Karpas-422 (cell line): ENCODE measurements around the gene SCAMP5. TPM values are rescaled to one million over a fixed set of nuclear protein-coding genes. Genes with fewer than 3 reads are reported as not detected.

Experiments
- DNase-seq: peaks from one replicate; pipeline ENCODE4 v3.0.0-alpha.2; 2015
- H2AFZ ChIP-seq: fragments of 200-600 bp; sonication (generic); 2 replicates; pipeline ENCODE4 v1.6.1; 2014; ENCODE audit warnings: antibody characterized with exemption, low read length, mixed read lengths
- H3K27ac ChIP-seq: fragments of 200-600 bp; sonication (generic); 2 replicates; pipeline ENCODE4 v1.5.1; 2014; ENCODE audit warnings: mild to moderate bottlenecking, low read length, moderate library complexity
- H3K27me3 ChIP-seq: fragments of 200-600 bp; sonication (generic); 2 replicates; pipeline ENCODE4 v1.6.1; 2014; ENCODE audit warnings: low read length, mixed read lengths
- H3K36me3 ChIP-seq: fragments of 200-600 bp; sonication (generic); 2 replicates; pipeline ENCODE4 v1.6.1; 2014; ENCODE audit warnings: low read length, mixed read lengths; ENCODE audit not compliant: insufficient read depth
- H3K4me1 ChIP-seq: fragments of 200-600 bp; sonication (generic); 2 replicates; pipeline ENCODE4 v1.6.1; 2014; ENCODE audit warnings: mild to moderate bottlenecking, low read length, mixed read lengths
- H3K4me2 ChIP-seq: fragments of 200-600 bp; sonication (generic); 2 replicates; pipeline ENCODE4 v1.6.1; 2014; ENCODE audit warnings: low read length, low read depth, mild to moderate bottlenecking; ENCODE audit not compliant: poor library complexity, severe bottlenecking
- H3K4me3 ChIP-seq: fragments of 200-600 bp; sonication (generic); 2 replicates; pipeline ENCODE4 v1.5.1; 2014; ENCODE audit warnings: mild to moderate bottlenecking, antibody characterized with exemption, low read length, mixed read lengths
- H3K79me2 ChIP-seq: fragments of 200-600 bp; sonication (generic); 2 replicates; pipeline ENCODE4 v1.6.1; 2014; ENCODE audit warnings: mild to moderate bottlenecking, low read length, mixed read lengths
- H3K9ac ChIP-seq: fragments of 200-600 bp; sonication (generic); 2 replicates; pipeline ENCODE4 v1.6.0; 2014; ENCODE audit warnings: low read length
- H3K9me2 ChIP-seq: fragments of 200-600 bp; sonication (generic), shearing (Covaris generic); replicated peaks from 2 replicates; pipeline ENCODE4 v1.6.0; 2014; ENCODE audit warnings: mild to moderate bottlenecking, low read length, moderate library complexity; ENCODE audit not compliant: insufficient read depth
- H3K9me3 ChIP-seq: fragments of 300-700, 200-600 bp; sonication (generic); 2 replicates; pipeline ENCODE4 v1.6.1; 2014; ENCODE audit warnings: low read length, mixed read lengths
- H4K20me1 ChIP-seq: fragments of 200-600 bp; sonication (generic); 2 replicates; pipeline ENCODE4 v1.6.1; 2014; ENCODE audit warnings: mild to moderate bottlenecking, antibody characterized with exemption, low read length, low read depth; ENCODE audit not compliant: insufficient read depth
- total RNA-seq: library from RNA; depleted of rRNA; stranded (reverse); fragments of >200 nt; shearing (Covaris generic); gene quantifications from 2 replicates; pipeline ENCODE4 v1.2.3, GENCODE V29; 2014; ENCODE audit warnings: low replicate concordance; rRNA removed

The SCAMP5 gene
- 46.6 and 54.0 TPM in 2 replicates for total RNA-seq

DNA sequence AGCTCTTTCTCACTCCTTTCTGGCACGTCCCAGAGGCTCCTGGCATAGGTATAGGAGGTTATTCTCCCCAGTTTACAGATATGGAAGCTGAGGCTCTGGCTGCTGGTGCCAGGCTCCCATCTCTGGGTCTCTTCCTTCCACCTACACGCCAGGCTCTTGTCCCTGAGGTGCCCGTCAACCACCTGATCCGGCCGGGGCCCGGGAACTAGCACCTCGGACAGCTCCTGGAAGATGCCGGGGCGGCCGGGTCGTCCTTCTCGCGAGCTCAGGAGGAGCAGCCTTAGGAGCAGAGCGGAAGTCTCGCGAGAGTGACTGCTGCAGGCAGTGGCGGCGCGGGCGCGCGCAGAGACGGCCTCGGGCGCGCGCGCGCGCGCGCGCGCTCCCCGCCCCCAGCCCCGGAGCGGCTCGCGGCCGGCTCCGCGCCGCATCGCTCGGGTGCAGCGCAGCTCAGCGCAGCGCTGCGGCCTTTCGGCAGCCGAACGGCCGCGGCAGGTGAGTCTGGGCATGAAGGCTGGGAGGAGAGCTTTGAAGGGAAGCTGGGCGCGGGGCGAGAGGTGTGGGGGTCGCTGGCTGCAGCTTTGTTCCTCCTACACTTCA lies at the start of gene SCAMP5:
TSS of gene SCAMP5 (plus strand) at position 382 of the 597 bp plus-strand sequence. CDS start 16,277 bp downstream, outside the sequence.
- Histone ChIP-seq H3K4me3 (peak within 1 kb of the TSS; percentile 87), H3K4me1 (peaks cover 38% of the 10 kb centered on the region), H3K27me3 (no peaks in the 10 kb centered on the region), H3K9me2 (no peaks in the 10 kb centered on the region), H3K79me2 (peaks cover 20% of the 10 kb centered on the region), H2AFZ (peak within 1 kb of the TSS; percentile 54; the same call in 1 of the 2 replicates), H3K27ac (peak within 1 kb of the TSS; percentile 75), H3K4me2 (peak within 1 kb of the TSS; percentile 82), H3K9ac (peak within 1 kb of the TSS; percentile 94), H4K20me1 (peaks cover 8% of the 10 kb centered on the region; the same call in 1 of the 2 replicates), H3K36me3 (no peaks in the 10 kb centered on the region), H3K9me3 (no peaks in the 10 kb centered on the region)
- peak; percentile 98 for DNase-seq

GRCh38 chr15:74950078-74950908 lies 45.1 kb upstream of the SCAMP5 start:
- no peak overlapping the region for H2AFZ ChIP-seq
- H3K36me3 ChIP-seq, result no peaks in the 10 kb centered on the region
- DNase-seq, result peak; percentile 91
- no peak overlapping the region for H3K27ac ChIP-seq
- no peak overlapping the region for H3K4me2 ChIP-seq
- peaks cover 14% of the 10 kb centered on the region for H4K20me1 ChIP-seq
- peaks cover 13% of the 10 kb centered on the region for H3K4me1 ChIP-seq
- no peak overlapping the region for H3K9ac ChIP-seq
- H3K4me3 ChIP-seq, result no peak overlapping the region
- H3K27me3 ChIP-seq, result no peaks in the 10 kb centered on the region
- H3K9me2 ChIP-seq, result no peaks in the 10 kb centered on the region
- no peaks in the 10 kb centered on the region for H3K79me2 ChIP-seq
- H3K9me3 ChIP-seq, result no peaks in the 10 kb centered on the region

- H3K9ac ChIP-seq, result no peak overlapping the region
Observed at GRCh38 chr15:74951006-74951405, 44.4 kb upstream of the SCAMP5 start.

GRCh38 chr15:74954515-74954914 lies 40.8 kb upstream of the SCAMP5 start:
- no peaks in the 10 kb centered on the region for H3K9me3 ChIP-seq
- peak overlapping the region; percentile 68; the same call in 1 of the 2 replicates for H3K4me3 ChIP-seq
- peaks cover 23% of the 10 kb centered on the region for H4K20me1 ChIP-seq
- H2AFZ ChIP-seq, result no peak overlapping the region
- H3K27ac ChIP-seq, result no peak overlapping the region
- no peak for DNase-seq
- peaks cover 50% of the 10 kb centered on the region for H3K4me1 ChIP-seq
- H3K9me2 ChIP-seq, result no peaks in the 10 kb centered on the region
- H3K27me3 ChIP-seq, result no peaks in the 10 kb centered on the region
- H3K4me2 ChIP-seq, result peak overlapping the region; percentile 99
- H3K9ac ChIP-seq, result peak overlapping the region; percentile 68; the same call in 1 of the 2 replicates
- H3K79me2 ChIP-seq, result no peaks in the 10 kb centered on the region
- H3K36me3 ChIP-seq, result no peaks in the 10 kb centered on the region

More at GRCh38 chr15:74951006-74951405, 44.4 kb upstream of the SCAMP5 start:
- Histone ChIP-seq H3K4me3 (no peak overlapping the region), H2AFZ (no peak overlapping the region), H3K4me1 (peaks cover 20% of the 10 kb centered on the region), H3K9me2 (no peaks in the 10 kb centered on the region), H3K9me3 (no peaks in the 10 kb centered on the region), H3K4me2 (no peak overlapping the region), H3K27me3 (no peaks in the 10 kb centered on the region), H3K36me3 (no peaks in the 10 kb centered on the region), H3K79me2 (no peaks in the 10 kb centered on the region), H3K27ac (no peak overlapping the region), H4K20me1 (peaks cover 19% of the 10 kb centered on the region)
- DNase-seq, result no peak

DNA sequence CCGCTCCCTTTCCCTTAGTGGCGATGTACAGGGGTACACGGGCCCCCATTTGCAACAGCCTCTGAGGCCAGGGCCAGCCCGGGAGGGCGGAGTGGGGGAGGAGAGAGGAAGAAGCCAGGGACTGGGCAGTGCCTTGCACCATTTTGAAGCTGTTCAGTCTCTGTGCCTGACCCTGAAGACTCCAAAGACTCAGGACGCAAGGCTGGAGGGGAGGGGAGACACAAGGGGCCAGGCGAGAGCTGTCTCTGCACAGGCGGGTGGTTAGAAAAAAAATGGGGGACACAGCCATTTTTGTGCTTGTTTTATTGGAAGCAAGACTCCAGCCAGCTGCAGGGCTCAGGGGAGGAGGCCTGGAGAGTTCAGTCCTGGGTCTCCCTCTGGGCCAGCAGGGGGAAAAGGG lies 40.3 kb upstream of the SCAMP5 start:
- peak overlapping the region; percentile 99 for H3K4me2 ChIP-seq
- H3K9ac ChIP-seq, result peak overlapping the region; percentile 68
- no peaks in the 10 kb centered on the region for H3K9me2 ChIP-seq
- H3K79me2 ChIP-seq, result no peaks in the 10 kb centered on the region
- no peaks in the 10 kb centered on the region for H3K9me3 ChIP-seq
- no peak for DNase-seq
- H3K4me1 ChIP-seq, result peaks cover 55% of the 10 kb centered on the region
- no peak overlapping the region for H2AFZ ChIP-seq
- no peaks in the 10 kb centered on the region for H3K27me3 ChIP-seq
- peaks cover 23% of the 10 kb centered on the region for H4K20me1 ChIP-seq
- H3K36me3 ChIP-seq, result no peaks in the 10 kb centered on the region
- H3K4me3 ChIP-seq, result peak overlapping the region; percentile 68; the same call in 1 of the 2 replicates
- no peak overlapping the region for H3K27ac ChIP-seq

DNA sequence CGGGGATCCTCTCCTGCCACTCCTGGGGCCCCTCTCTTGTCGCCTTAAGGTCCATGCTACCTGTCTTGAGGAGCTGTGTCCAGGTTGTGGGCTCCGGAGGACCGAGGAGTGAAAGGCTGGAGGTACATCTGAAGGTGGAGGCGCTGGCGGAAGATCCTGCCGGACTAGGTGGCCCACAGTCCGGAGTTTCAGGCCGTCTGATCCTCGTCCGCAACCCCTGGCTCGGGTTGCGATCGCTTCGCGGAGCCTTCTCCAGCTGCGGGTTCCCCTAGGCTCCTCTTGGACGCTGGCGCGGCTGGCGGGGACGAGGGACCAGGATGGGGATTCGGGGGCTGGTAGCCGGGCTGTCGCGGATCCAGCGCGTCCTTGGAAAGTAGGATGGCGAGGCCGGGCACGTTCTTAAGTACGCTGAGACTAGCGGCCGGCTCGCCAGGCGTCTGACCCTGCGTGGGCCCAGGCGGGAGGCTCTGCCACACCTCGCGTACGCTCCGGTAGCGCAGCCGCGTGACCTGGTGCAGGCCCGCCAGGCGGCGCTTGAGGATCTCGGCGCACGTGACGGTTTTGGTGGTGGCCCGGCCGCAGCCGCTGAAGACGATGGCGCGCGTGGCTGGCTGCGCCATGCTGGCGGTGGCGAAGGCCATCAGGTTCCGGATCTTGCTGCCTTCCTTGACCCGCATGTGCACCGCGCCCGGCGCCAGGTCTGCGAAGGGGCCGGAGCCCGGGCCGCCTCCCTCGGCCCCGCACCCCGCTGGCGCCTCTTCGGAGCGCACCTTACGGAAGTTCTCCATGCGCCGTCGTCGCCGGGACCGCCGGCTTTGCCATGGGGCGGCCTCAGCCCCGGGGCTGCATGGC lies 39.3 kb upstream of the SCAMP5 start:
- Histone ChIP-seq H4K20me1 (peaks cover 23% of the 10 kb centered on the region), H3K4me1 (peaks cover 58% of the 10 kb centered on the region), H3K79me2 (no peaks in the 10 kb centered on the region), H2AFZ (peak overlapping the region; percentile 86; the same call in 1 of the 2 replicates), H3K27ac (no peak overlapping the region), H3K4me3 (peak overlapping the region; percentile 68), H3K36me3 (no peaks in the 10 kb centered on the region), H3K9me3 (no peaks in the 10 kb centered on the region), H3K9ac (peak overlapping the region; percentile 68), H3K4me2 (peak overlapping the region; percentile 99), H3K9me2 (no peaks in the 10 kb centered on the region), H3K27me3 (no peaks in the 10 kb centered on the region)
- DNase-seq, result peak; percentile 84

- H2AFZ ChIP-seq, result peak within 1 kb of the TSS; percentile 86
- peak within 1 kb of the TSS; percentile 68 for H3K4me3 ChIP-seq
- H3K4me2 ChIP-seq, result peak within 1 kb of the TSS; percentile 99
- H3K9ac ChIP-seq, result peak within 1 kb of the TSS; percentile 68
- peak; percentile 91 for DNase-seq
- peaks cover 23% of the 10 kb centered on the region for H4K20me1 ChIP-seq
- H3K27me3 ChIP-seq, result no peaks in the 10 kb centered on the region
- no peaks in the 10 kb centered on the region for H3K79me2 ChIP-seq
- H3K4me1 ChIP-seq, result peaks cover 58% of the 10 kb centered on the region
- H3K36me3 ChIP-seq, result no peaks in the 10 kb centered on the region
- no peaks in the 10 kb centered on the region for H3K9me3 ChIP-seq
- H3K9me2 ChIP-seq, result no peaks in the 10 kb centered on the region
- H3K27ac ChIP-seq, result no peak within 1 kb of the TSS
Observed at GRCh38 chr15:74956648-74957475, 38.5 kb upstream of the SCAMP5 start, which contains the start of gene RPP25. Gene RPP25 (minus strand): TSS chr15:74956772. CDS start chr15:74956583, 189 bp downstream.
